GM12865 (cell line): ENCODE measurements around the gene SEC61A2.

Source experiments
- DNase-seq: peaks from one replicate; pipeline ENCODE4 v3.0.0; 2010; ENCODE audit warnings: low read depth
- H3K4me3 ChIP-seq: 2 replicates; pipeline ENCODE4 v1.5.1; 2011; ENCODE audit warnings: mild to moderate bottlenecking, low read depth, low read length, control low read depth
- TF ChIP-seq, protein P1 (sequence below): IDR thresholded peaks from 2 replicates; pipeline ENCODE4 v1.5.1; 2011; ENCODE audit warnings: low read length, control low read depth, low read depth, inconsistent platforms; ENCODE audit not compliant: insufficient read depth; ENCODE audit errors: missing control alignments

SEC61A2 gene

DNA sequence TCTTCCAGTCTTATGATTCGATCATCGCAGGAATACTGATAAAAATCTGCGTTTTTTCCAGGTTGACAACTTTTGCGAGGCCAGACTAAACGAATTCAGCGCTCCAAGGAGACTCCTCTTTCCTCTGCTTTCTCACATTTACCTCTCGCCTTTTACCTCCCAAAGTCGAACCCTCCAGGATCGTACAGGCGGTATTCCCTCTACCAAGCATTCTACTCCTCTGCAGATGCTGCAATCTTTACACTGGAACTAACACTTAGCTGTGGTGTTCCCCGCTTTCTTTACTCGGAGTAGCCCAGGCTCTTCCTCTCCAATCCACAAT, 65.8 kb downstream of the SEC61A2 start:
- DNase-seq: no peak
- TF ChIP-seq, protein P1, sequence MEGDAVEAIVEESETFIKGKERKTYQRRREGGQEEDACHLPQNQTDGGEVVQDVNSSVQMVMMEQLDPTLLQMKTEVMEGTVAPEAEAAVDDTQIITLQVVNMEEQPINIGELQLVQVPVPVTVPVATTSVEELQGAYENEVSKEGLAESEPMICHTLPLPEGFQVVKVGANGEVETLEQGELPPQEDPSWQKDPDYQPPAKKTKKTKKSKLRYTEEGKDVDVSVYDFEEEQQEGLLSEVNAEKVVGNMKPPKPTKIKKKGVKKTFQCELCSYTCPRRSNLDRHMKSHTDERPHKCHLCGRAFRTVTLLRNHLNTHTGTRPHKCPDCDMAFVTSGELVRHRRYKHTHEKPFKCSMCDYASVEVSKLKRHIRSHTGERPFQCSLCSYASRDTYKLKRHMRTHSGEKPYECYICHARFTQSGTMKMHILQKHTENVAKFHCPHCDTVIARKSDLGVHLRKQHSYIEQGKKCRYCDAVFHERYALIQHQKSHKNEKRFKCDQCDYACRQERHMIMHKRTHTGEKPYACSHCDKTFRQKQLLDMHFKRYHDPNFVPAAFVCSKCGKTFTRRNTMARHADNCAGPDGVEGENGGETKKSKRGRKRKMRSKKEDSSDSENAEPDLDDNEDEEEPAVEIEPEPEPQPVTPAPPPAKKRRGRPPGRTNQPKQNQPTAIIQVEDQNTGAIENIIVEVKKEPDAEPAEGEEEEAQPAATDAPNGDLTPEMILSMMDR: no peak
- peak overlapping the region; percentile 68 for H3K4me3 ChIP-seq

DNA sequence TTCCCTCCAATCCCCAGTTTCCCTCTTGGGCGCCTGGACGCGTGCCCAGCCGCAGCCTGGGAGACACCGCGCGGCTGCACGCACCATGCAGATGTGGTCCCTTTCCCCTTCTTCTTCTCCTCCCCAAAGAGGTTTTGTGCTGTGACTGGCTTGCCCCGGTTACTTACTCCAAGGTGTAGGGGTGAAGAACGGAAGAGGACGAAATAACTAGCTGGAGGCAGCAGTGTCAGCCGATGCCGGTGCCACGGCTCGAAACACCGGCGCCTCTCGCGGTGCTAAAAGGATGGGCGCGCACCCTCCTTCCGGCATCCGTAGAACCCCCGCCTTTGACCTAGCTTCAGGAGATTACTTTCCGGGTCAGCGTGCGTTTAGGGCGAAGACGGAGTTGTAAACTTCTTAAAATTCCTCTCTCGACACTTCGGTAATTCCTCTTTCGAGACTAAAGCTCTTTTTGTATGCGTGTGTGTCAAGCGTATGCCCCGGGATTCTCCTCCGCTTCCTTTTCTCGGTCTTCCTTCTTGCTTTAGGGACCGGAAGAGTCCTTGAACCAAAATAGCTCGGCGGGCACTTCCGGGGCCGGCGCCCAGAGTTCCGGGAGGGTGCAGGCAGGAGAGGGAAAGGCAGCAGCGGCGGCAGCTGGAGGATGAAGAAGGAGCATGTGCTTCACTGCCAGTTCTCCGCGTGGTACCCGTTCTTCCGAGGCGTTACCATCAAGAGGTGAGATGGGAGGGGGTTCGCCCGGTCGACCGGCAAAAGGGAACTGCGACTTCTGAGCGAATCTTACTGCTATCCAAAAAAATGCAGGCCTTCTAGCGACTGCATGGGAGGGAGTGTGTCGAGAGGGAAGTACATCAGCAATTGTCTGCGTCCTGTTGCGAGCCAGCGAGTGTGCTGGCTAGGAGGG, 66.4 kb downstream of the SEC61A2 start, which contains the start of the genes CDC123 and NUDT5:
Gene CDC123 (plus strand): TSS at position 586 of the 904 bp plus-strand sequence. CDS start 58 bp downstream, at position 644.
Gene NUDT5 (minus strand): TSS at position 289 of the 904 bp plus-strand sequence. CDS start 9,600 bp downstream, outside the sequence.
- DNase-seq: peak; percentile 92
- H3K4me3 ChIP-seq: peak within 1 kb of the TSS; percentile 68
- TF ChIP-seq, protein P1: no peak

DNA sequence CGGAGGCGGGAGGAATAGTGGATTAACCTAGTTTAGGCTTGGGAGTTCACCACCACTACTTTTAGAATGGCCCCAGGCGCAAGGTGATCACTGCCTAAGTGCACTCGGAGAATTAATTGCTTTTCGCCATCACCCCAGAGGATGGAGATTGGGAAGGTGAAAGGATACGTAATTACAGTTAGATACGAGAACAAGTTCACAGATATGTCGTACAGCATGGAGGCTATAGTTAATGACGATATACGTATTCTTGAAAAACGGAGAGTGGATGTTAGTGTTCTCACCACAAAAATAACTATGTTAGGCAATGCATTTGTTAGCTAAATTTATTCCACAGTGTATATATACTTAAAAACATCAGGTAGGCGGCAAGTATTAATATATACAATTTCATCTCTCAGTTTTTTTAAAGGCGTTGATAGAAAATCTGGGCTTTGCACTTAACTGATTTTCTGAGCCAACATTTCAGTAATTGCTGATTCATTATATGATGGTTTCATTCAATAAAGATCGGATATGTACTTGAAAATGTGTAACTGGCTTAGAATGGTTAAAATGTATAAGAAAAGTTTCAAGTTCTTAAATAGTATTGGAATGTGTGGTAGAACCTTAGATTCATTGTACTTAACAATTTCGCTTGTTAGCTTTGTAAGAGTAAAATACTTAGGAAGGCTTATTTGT, 67.2 kb downstream of the SEC61A2 start:
- DNase-seq: no peak
- H3K4me3 ChIP-seq: peak overlapping the region; percentile 68
- TF ChIP-seq, protein P1: no peak

DNA sequence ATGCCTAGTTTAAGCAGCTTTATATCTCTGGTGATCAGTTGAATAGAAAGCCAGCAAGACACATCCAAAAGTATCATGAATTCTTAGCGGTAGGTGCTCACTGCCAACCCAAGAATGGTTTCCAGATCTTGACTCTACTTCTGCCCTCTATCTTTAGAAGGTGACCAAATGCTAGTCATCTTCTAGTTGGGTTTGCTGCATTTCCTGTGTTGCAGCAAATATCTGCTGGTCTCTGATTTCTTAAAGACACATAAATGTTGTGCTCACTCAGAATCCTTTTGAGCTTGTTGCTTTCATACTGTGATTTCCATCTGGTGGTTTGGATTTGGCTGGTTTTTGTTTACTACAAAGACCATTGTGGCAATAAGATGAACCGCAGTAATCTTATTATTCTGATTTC, 68.7 kb downstream of the SEC61A2 start:
- H3K4me3 ChIP-seq: no peak overlapping the region; the same call in 1 of the 2 replicates
- peak; percentile 8 for DNase-seq
- TF ChIP-seq, protein P1: no peak

DNA sequence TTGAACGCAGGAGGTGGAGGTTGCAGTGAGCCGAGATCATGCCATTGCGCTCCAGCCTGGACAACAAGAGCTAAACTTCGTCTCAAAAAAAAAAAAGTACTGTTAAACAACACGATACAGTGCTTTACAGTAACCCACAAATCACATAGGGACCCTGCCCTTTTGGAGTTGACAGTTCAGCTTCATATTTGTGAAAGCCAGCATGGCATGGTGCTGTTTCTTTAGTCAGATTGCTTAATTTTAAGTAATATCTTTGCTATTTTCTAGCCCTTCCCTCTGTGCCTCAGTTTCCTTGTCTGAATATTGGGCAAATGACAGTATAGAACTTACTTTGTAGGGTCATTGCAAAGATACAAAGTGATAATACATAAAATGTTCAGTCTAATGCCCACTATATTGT, 71.4 kb downstream of the SEC61A2 start:
- TF ChIP-seq, protein P1: no peak
- DNase-seq: no peak
- no peak overlapping the region for H3K4me3 ChIP-seq

DNA sequence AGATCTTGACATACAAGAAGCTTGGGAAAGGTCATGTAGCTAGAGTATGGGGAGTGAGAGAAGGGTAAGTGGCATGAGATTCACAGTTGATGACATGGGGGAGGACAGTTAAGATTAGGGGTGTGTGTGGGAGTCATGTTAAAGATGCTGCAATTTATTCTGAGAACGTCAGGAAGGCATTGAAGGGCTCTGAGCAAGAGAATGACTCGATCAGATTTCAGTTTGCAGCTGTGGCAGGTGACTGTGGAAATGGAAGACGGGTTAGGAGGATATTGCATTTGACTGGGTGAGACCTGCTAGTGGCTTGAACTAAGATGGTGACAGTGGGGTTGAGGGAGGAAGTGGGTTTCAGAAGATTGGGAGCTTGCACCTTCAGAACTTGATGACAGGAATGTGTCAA, 72.1 kb downstream of the SEC61A2 start:
- DNase-seq: no peak
- H3K4me3 ChIP-seq: no peak overlapping the region
- TF ChIP-seq, protein P1: no peak
